ENCODE measurements around the gene TBC1D9.
"Not testable (repeated sequence)": the region's sequence is repeated elsewhere in the genome, so short reads cannot be mapped to it uniquely, and the experiment has no call there.

The TBC1D9 gene

DNA sequence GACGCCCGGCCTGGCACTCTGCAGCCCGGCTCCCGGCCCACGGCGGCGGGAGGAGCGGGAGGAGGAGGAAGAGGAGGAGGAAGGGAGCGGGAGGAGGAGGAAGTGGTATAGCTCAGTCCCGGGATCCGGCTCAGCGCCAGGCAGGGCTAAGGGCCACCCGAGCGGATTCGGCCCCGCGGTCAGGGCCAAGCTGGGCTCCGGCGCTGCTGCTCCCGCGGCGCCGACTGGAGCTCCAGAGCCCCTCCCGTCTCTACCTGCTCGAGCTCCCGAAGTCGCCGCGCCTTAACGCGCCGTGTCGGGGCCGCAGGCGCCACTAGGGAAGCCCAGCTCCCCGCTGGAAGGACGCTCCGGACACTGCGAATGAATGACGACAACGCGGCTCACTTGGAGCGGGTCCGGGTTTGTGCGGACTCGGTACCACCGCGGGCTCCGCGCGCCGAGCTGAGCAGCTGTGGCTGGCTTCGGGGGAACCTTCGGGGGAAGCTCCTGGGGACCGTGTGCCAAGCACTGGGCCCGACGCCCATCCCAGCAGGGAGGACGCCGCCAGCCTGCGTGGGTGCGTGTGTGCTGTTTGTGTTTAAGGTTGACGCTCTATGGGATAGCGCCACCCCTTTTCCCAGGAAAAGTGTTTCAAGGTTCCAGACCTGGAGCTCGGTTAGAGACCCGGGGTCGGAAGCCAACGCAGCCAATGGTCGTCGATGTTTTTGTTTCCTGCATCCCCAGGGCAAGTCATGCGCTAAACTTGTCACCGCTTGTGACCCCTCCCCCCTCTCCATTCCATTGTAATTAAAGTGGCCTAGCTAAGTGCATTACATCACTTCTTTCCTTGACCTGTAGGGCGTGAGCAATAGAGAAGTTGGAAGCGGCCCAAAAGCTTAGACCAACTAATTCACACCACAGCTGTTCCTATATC lies at the start of gene TBC1D9:
TSS of gene TBC1D9 (minus strand) at position 67 of the 913 bp plus-strand sequence. CDS start 340 bp downstream, outside the sequence.
- peak; percentile 65 for DNase-seq

GRCh38 chr4:140805293-140805692 lies 49.1 kb upstream of the TBC1D9 start:
- no peak for DNase-seq

DNA sequence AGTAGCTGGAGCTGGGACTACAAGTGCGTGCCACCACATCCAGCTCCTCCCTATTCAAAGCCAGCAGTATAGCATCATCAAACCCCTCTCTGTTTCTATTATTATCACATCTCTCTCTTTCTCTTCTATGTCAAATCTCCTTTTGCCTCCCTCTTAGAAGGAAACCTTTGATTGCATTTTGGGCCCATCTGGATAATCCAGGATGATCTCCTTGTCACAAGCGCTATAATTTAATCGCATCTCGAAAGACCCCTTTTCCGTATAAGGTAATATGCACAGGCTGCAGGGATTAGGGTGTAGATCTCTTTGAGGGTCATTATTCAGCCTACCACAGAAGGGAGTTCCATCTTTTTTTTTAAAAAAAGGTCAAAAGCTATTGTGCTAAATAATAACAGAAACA lies 46.4 kb upstream of the TBC1D9 start:
- no peak for DNase-seq

- no peak for DNase-seq
Observed at GRCh38 chr4:140800666-140801065, 44.5 kb upstream of the TBC1D9 start.

- no peak for DNase-seq
Observed at GRCh38 chr4:140799686-140800225, 43.6 kb upstream of the TBC1D9 start.

- DNase-seq: no peak
Observed at GRCh38 chr4:140793291-140793690, 37.1 kb upstream of the TBC1D9 start.

GRCh38 chr4:140790765-140791164 lies 34.6 kb upstream of the TBC1D9 start:
- DNase-seq: no peak

GRCh38 chr4:140790171-140790570 lies 34.0 kb upstream of the TBC1D9 start:
- no peak for DNase-seq

- no peak for DNase-seq
Observed at GRCh38 chr4:140789759-140790158, 33.6 kb upstream of the TBC1D9 start.

GRCh38 chr4:140782787-140783186 lies 26.6 kb upstream of the TBC1D9 start:
- DNase-seq: not testable (repeated sequence)

DNA sequence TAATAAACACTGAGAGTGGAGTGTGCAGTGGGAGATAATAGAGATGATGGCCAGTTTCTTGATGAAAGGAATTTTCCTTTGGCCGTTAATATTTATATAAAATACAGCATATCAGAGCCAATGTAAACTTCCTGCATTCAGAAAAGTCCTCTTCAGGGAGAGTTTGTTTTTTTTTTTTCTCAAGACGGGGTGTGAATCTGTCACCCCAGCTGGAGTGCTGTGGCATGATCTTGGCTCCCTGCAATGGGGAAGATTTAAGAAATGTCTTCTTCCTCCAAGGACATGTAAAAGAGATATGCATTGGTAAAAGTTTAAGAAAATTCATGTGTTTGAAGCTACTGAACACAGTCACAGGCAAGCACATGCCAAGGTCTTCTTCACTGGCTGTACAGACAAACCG lies 25.4 kb upstream of the TBC1D9 start:
- DNase-seq: no peak

- no peak for DNase-seq
Observed at GRCh38 chr4:140777894-140778293, 21.7 kb upstream of the TBC1D9 start.

DNA sequence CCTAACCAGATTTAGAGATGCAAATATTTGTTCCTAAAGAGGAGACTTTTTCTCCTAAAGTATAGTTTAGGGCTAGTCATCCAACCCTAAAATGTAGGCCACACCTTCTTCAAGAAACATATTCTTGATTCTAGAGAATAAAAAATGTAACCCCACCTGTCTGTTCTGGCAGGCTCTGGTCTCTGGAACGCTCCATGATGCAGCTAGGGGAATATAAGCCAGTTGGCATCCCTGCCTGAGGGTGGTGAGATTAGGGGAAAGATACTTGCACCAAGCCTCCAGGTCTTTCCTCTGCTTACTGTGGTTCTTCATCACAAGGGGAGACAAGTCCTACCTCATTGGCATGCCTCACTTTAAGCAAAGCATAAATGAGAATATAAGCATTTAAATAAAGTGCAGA lies 21.2 kb upstream of the TBC1D9 start:
- no peak for DNase-seq

DNA sequence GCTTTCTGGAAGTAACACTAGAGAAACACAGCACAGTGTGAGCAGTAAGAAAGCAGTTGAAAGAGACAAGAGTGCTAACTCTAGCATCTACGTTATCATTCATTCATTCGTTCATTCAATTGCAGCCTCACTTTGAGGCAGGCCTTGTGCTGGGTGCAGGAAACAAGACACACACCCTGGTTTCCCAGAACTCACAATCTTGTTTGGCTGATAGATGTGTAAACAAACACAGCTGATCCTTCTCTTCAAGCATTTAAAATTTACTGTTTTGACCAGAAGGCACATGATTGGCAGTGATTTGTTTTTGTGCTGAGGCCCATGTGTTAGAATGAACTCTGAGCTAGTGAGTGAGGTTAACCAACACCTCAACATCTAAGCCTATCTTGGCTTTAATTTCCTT lies 20.4 kb upstream of the TBC1D9 start:
- no peak for DNase-seq

DNA sequence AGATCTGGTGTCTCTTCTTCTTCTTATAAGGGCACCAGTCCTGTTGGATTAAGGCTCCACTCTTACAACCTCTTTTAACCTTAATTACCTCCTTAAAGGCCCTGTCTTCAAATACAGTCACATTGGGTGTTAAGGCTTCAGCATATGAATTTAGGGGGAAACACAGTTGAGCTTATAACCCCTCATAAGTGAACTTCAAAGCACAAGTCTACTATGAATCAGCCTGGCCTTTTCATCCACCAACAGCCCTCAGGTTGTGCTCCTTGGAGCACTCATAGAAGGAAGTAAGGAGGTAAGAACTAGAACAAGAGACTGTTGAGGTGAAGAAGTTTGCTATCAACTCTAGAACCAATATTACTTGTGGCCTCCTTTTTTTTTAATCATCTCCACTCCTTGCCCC lies 18.8 kb upstream of the TBC1D9 start:
- DNase-seq: no peak

GRCh38 chr4:140774510-140774909 lies 18.3 kb upstream of the TBC1D9 start:
- no peak for DNase-seq

GRCh38 chr4:140769209-140769608 lies 13.0 kb upstream of the TBC1D9 start:
- DNase-seq: no peak

GRCh38 chr4:140764785-140765392 lies 8.7 kb upstream of the TBC1D9 start:
- DNase-seq: no peak

DNA sequence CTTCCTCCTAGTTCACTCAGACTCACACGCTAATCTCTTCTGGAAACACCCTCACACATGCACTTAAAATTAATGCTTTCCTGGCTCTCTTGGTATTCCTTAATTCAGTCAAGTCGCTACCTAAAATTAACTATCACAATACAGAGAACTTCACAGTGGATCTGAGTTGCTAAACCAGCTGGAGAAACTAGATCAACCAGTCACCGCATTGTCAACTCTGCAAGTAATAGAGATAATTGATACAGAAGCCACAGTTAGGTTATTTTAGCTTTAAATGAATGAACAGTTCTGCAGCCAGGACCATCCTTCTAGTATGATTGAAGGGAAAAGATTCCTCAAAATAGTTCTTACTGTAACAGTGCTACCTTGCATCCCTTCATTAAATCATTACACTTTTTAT lies 6.0 kb upstream of the TBC1D9 start:
- no peak for DNase-seq

GRCh38 chr4:140757232-140757630 lies 1.0 kb upstream of the TBC1D9 start:
- DNase-seq: no peak

DNA sequence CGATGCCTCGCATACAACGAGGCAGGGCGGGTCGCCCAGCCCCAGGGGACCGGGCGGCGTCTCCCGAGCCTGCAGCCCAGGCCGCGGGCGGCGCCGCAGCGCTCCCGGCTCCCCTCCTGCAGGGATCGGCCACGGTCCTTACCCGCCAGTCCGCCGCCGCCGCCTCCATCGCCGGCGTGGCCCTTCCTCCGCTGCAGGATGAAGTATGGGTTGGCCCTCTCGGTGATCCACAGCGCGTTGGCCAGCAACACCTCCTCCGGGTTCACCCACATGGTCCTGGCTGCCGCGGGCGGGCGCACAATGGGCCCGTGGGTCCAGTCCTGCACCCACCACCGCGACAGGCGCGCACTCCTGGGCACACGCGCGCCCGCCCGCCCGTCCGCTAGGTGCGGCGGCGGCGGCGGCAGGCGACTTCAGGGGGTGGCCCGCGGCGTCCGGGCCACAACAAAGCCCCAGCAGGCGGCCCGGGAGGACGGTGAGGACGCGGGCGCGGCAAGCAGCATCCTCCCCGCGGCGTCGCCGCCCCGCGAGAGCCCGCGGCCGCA lies 339 bp downstream of the TBC1D9 start:
- no peak for DNase-seq

DNA sequence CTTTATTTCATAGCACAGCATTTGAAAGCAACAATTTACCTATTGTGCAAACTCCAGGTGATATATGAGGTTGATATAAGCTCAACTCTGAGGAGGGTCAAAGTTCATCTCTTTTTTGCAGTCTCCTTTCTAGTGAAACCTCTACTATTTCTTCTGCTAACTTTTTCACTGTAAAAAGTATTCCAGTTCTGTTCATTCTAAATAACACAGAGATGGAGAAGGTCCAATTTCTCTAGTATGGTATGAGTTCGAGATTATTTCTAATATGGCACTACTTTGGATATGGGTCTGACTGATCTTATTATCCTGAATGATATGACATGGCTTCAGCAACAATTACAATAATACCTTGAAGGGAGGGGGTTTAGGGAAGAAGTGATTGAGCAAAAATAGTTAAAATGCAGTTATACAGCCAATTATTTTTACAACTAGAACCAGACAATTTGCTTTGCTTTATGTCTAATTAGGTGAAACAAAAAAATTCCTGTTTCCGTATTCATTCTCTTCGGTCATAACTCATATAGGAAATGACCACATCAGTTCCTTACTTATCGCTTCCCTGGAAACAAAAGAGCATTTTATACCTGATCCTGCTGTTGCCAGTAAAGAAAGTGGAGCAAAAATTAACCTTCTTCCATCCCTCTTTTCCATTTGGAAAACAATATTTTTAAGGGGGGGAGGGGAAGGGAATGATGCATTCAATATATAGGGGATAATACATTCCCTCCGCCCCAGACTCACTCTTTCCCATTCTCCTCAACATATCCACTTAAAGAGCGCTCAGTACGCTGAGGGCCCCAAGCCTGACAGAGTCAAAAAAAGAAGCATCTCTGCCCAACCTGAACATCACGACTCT lies 1.0 kb downstream of the TBC1D9 start:
- no peak for DNase-seq

DNA sequence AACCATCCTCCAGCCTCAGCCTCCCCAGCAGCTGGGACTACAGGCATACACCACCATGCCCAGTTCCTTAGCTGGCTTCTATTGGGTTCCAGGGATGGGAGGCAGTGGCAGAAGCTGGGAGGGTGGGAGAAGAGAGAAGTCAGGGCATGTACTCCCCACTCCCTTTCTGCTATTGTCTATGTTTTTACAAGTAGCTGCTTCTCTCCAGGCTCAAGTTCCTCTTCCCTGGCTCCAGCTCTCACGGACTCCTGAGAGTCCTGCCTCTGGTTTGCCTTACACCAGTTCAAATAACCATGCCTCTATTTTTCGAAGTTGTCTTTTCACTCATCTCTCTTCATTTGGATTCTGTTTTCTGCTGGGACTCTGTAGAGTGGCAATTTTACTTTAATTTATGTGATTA lies 2.9 kb downstream of the TBC1D9 start:
- no peak for DNase-seq
